GDM1 (cell line): ENCODE results near the gene LITAF.
"Not testable (repeated sequence)": the region's sequence is repeated elsewhere in the genome, so short reads cannot be mapped to it uniquely, and the experiment has no call there.

ENCODE experiments used
- DNase-seq: peaks from one replicate; lab custom pipeline; 2025; lab: John Stamatoyannopoulos, UW

LITAF gene

DNA sequence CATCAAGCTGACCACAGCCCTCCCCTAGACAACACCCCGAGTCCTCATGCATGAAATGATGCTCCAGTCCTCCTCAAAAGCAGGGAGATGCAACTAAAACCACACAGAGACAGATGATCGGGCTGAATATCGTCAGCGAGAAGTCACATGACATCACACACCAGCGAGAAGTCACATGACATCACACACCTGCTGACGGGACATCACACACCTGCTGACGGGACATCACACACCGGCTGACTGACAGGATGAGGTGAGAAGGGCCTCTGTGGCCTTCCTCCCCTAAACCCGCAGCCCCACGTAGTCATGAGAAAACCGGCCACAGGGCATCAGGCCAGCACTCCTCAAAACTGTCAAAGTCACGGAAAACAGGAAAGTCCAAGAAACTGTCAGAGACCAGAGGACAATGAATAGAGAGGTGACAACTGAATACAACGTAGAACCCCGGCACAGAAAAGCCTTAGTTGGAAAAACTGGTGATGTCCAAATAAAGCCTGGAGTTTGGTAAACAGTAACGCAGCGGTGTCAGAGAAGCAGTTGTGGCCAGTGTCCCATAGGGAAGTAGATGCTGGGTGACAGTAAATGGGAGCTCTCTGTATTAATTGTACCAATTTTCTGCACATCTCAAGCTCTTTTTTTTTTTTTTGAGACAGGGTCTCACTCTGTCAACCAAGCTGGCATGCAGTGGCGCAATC lies 14.3 kb downstream of the LITAF start:
- DNase-seq = no peak

- no peak for DNase-seq
Measured at GRCh38 chr16:11571549-11571948, 15.2 kb downstream of the LITAF start.

- DNase-seq = no peak
Measured at GRCh38 chr16:11570806-11571205, 15.9 kb downstream of the LITAF start.

GRCh38 chr16:11570258-11570657 lies 16.5 kb downstream of the LITAF start:
- no peak for DNase-seq

- no peak for DNase-seq
Measured at GRCh38 chr16:11566398-11566797, 20.3 kb downstream of the LITAF start.

GRCh38 chr16:11565665-11566064 lies 21.1 kb downstream of the LITAF start:
- DNase-seq = no peak

DNA sequence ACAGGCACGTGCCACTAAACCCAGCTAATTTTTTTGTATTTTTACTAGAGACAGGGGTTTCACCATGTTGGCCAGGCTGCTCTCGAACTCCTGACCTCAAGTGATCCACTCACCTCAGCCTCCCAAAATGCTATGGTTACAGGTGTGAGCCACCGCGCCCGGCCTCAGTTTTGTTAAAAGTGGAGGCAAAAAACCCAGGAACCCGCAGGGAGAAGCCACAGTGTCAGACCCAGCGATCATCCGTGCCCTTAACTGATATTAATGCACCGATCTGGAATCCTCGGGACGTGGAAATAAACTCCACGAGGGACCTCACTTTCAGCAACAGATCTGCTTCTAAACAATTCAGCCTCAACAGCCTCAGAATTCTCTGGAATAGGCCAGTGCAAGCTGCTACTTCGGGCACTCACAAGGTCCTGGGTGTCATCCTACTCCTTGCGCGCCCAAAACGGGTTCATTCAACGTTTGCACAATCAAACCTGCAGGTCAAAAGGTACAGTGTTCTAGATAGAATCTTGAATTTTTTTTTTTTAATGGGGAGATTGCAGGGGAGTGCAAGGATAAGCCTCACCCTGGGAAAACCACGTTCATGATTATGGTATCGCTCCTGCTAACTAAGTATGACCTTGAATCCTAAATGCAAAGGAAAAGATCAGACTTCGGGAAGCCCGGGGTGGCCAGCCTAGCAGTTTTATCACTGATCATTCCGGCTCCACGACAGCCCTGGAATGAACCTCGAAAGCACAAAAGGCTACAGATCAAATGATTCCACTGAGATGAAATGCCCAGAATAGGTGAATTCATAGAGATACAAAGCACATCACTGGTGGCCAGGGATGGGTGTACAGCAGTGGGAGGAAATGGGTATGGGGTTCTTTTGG lies 22.4 kb downstream of the LITAF start:
- no peak for DNase-seq

- DNase-seq = no peak
Measured at GRCh38 chr16:11563493-11564040, 23.2 kb downstream of the LITAF start.

GRCh38 chr16:11562941-11563340 lies 23.8 kb downstream of the LITAF start:
- no peak for DNase-seq

DNA sequence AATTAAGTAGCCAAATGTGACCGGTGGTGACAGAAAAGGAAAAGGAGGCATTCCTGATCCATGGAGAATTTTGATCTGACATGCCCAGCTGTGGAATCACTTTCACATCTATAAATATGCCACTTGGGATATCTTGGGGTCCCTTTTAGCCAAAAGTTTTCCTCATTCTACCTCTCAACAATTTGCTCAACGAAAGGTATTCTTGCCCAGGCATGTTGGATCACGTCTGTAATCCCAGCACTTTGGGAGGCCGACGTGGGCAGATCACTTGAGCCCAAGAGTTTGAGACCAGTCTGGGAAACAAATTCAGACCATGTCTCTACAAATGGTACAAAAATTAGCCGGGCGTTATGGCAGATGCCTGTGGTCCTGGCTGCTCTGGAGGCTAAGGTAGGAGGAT lies 24.3 kb downstream of the LITAF start:
- no peak for DNase-seq

DNA sequence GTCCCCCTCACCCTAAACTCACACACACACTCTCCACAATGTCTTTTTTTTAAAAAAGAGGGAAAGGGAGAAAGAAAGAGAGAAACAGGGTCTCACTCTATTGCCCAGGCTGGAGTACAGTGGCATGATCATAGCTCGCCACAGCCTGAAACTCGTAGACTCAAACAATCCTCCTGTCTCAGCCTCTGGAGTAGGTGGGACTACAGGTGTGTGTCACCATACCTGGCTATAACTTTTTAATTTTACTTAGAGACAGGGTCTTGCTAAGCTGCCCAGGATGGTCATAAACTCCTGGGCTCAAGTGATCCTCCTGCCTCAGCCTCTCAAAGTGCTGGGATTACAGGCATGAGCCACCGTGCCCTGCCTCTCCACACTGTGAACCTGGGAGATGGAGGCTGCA lies 24.9 kb downstream of the LITAF start:
- no peak for DNase-seq

GRCh38 chr16:11561454-11561805 lies 25.3 kb downstream of the LITAF start:
- no peak for DNase-seq

DNA sequence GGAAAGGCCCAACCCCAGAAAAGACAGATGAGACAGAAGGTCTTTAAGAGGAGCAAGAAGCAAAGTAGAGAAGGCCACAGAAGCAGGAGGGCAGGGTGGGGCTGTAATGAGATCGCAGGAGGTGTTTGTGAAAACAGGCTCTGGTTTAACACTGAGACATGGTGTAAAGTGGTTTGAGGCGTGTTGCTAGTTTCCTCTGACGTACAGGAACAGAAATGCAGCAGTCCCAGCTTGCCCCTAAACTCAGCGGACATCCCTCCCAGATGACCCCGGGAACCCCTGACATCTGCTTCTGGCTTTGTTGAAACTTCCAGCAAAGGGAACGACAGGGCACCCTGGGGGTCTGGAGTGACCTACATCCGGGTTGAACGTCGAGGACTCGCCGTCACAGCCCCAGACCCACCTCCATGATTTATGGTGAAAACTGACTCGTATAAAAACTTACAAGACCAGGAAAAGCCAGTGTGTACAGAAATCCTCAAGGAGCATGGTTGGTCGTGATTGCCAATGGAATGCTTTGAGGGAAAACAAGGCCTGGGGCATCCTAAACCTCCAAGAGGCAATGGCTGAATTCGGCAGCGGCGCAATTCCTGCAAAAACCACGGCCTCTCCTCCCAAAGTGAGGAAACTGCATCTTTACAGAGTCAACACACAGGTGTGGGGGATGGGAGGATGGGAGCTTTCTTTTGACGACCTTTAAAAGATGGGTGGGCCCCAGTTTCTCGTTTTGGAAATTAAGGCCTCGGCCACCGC lies 25.8 kb downstream of the LITAF start:
- no peak for DNase-seq

- not testable (repeated sequence) for DNase-seq
Measured at GRCh38 chr16:11558308-11558823, 28.4 kb downstream of the LITAF start.

GRCh38 chr16:11557801-11558200 lies 28.9 kb downstream of the LITAF start:
- DNase-seq = no peak

- no peak for DNase-seq
Measured at GRCh38 chr16:11556945-11557720, 29.6 kb downstream of the LITAF start.

- no peak for DNase-seq
Measured at GRCh38 chr16:11556214-11556819, 30.4 kb downstream of the LITAF start.

- DNase-seq = no peak
Measured at GRCh38 chr16:11554053-11554452, 32.7 kb downstream of the LITAF start.

GRCh38 chr16:11553371-11553770 lies 33.3 kb downstream of the LITAF start:
- DNase-seq = no peak

- no peak for DNase-seq
Measured at GRCh38 chr16:11552440-11552839, 34.3 kb downstream of the LITAF start.

DNA sequence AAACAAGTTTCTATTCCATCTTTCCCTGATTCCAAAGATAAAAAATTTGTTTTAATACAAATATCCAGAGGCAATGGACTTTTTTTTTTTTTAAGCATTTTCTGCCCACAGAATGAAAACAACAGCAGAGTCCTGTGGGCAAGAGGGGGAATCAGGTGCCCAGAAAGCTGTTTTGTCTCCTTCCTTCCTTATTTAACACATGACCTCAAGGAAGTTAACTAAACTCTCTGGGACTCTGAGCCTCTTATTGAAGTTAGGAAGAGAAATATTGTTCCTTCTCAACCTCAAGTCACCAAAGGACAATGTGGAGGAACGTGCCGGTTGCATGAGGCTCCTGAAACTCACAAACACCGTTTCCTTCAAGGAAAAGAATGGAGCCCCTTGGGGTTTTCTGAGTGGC lies 34.9 kb downstream of the LITAF start:
- peak; percentile 11 for DNase-seq
